K562 (cell line): ENCODE results near the gene CHMP5. TPM values are rescaled to one million over a fixed set of nuclear protein-coding genes. Genes with fewer than 3 reads are reported as not detected.
A peak's percentile ranks its signal among the peaks of the same experiment; 100 is the strongest.

Source experiments
- HDAC3 ChIP-seq: fragments of 450-650 bp; IDR thresholded peaks from 2 replicates; pipeline ENCODE4 v1.6.1; 2018; ENCODE audit warnings: borderline replicate concordance, mild to moderate bottlenecking, moderate library complexity; ENCODE audit not compliant: partially characterized antibody
- KDM1A ChIP-seq, 2 experiments: fragments of 450-650 bp; IDR thresholded peaks; 2 replicates each; pipeline ENCODE4 v1.6.1; 2016; ENCODE audit warnings: mild to moderate bottlenecking in 2 of 2
- MEIS2 ChIP-seq: fragments of 450-650 bp; IDR thresholded peaks from 2 replicates; pipeline ENCODE4 v1.6.1; 2014; ENCODE audit warnings: mild to moderate bottlenecking; ENCODE audit not compliant: partially characterized antibody
- NCOA1 ChIP-seq: fragments of 450-650 bp; IDR thresholded peaks from 2 replicates; pipeline ENCODE4 v1.6.1; 2016; ENCODE audit warnings: low read depth
- ZNF431 ChIP-seq: sonication (generic); formaldehyde crosslinking; IDR thresholded peaks from 2 replicates; pipeline ENCODE4 v1.8.0; 2022; ENCODE audit warnings: mild to moderate bottlenecking, missing genetic modification reagents
- ZNF644 ChIP-seq: fragments of 200-800 bp; sonication (Bioruptor generic); IDR thresholded peaks from 2 replicates; pipeline ENCODE4 v1.6.1; 2016; ENCODE audit warnings: low read depth, missing genetic modification characterization, missing compliant biosample characterization
- ZNF76 ChIP-seq: fragments of 250-450 bp; sonication (Bioruptor Pico); IDR thresholded peaks from 2 replicates; pipeline ENCODE4 v1.4.0; 2020; ENCODE audit warnings: mild to moderate bottlenecking, moderate library complexity, borderline replicate concordance
- polyA plus RNA-seq, 8 experiments: library from polyadenylated mRNA; depleted of rRNA in 4 of 8; stranded (reverse) in 5 of 8; unstranded in 3 of 8; fragments of >200 nt; fragmentation: Nextera tagmentation in 2 of 8; fragmentation: Illumina TruSeq in 1 of 8; extraction: Ambion mirVana in 2 of 8; extraction: Trizol in 1 of 8; gene quantifications; 2 replicates each; pipeline versions ENCODE4 v1.2.1 to v1.2.3, GENCODE V29; 2011 to 2014; ENCODE audit warnings: inconsistent platforms in 1 of 8, missing spikeins in 1 of 8
- total RNA-seq, 7 experiments: library from RNA; depleted of rRNA in 6 of 7; stranded (reverse); fragments of >200 nt in 6 of 7; fragmentation: Illumina TruSeq in 2 of 7; extraction: Trizol in 2 of 7; gene quantifications; 2 replicates each; pipeline versions ENCODE4 v1.2.1 to v1.2.3, GENCODE V29; 2011 to 2021; ENCODE audit warnings: low replicate concordance in 1 of 7
- TF ChIP-seq, protein P1 (sequence below): sonication (generic); formaldehyde crosslinking; IDR thresholded peaks from 2 replicates; pipeline ENCODE4 v1.8.1; 2022; ENCODE audit warnings: missing genetic modification reagents
- TF ChIP-seq, protein P2 (sequence below): fragments of 250-450 bp; sonication (Bioruptor Pico); IDR thresholded peaks from 2 replicates; pipeline ENCODE4 v1.5.1; 2021; ENCODE audit warnings: mild to moderate bottlenecking

The CHMP5 gene
- total and polyA plus RNA-seq, 9 of the 15 experiments (the other 6 are each of a cell fraction or from before 2014, with no cell fraction given) = 36.0 to 105 (median 54.9) TPM

DNA sequence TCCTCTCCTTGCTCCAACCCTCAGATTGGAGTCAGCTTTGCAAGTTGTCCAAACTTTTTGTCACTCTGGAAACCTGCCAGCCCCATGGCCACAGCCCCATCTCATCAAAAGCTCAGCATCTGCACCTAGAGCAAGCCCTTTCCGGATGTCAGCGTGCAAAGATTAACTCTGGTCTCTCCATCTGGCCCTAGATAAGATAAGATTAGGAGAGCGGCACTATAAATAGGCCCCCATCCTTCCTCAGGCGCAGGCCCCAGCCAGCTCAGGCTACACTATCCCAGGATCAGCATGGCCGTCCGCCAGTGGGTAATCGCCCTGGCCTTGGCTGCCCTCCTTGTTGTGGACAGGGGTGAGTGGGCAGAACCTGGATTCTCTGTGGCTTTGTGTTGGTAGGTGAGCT, 24.9 kb upstream of the CHMP5 start, which contains the start of gene SPINK4 (continued):
- TF ChIP-seq HDAC3 (peak; percentile 90), MEIS2 (peak; percentile 78), NCOA1 (peak; percentile 89), ZNF644 (tag) (peak; percentile 90), ZNF431 (CRISPR knock-in tag) (no peak), ZNF76 (CRISPR knock-in tag) (no peak), KDM1A (IDR thresholded peaks at IDR 0.05) (peak; percentile 89 to 91)
- TF ChIP-seq, protein P1, sequence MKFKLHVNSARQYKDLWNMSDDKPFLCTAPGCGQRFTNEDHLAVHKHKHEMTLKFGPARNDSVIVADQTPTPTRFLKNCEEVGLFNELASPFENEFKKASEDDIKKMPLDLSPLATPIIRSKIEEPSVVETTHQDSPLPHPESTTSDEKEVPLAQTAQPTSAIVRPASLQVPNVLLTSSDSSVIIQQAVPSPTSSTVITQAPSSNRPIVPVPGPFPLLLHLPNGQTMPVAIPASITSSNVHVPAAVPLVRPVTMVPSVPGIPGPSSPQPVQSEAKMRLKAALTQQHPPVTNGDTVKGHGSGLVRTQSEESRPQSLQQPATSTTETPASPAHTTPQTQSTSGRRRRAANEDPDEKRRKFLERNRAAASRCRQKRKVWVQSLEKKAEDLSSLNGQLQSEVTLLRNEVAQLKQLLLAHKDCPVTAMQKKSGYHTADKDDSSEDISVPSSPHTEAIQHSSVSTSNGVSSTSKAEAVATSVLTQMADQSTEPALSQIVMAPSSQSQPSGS (CRISPR knock-in tag) = no peak
- TF ChIP-seq, protein P2, sequence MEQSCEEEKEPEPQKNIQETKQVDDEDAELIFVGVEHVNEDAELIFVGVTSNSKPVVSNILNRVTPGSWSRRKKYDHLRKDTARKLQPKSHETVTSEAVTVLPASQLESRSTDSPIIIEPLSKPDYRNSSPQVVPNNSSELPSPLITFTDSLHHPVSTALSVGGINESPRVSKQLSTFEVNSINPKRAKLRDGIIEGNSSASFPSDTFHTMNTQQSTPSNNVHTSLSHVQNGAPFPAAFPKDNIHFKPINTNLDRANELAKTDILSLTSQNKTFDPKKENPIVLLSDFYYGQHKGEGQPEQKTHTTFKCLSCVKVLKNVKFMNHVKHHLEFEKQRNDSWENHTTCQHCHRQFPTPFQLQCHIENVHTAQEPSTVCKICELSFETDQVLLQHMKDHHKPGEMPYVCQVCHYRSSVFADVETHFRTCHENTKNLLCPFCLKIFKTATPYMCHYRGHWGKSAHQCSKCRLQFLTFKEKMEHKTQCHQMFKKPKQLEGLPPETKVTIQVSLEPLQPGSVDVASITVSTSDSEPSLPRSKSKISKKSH (CRISPR knock-in tag) = no peak
